ENCODE measurements around the gene ACRV1.

The ACRV1 gene

DNA sequence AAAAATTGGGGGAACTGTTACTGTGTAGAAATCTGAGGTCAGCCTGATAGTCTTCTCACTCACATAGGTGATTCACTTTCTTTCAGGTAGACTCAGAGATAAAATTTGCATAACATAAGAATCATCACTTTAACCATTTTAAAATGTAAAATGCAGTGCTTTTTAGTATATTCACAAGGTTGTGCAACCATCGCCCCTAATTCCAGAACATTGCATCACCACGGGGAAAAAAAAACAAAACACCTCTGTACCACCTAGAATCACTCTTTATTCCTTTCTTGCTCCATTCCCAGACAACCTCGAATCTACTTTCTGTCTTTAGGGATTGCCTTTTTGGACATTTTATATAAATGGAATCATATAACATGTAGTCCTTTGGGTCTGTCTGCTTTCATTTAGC lies 34.8 kb downstream of the ACRV1 start:
- DNase-seq = no peak

DNA sequence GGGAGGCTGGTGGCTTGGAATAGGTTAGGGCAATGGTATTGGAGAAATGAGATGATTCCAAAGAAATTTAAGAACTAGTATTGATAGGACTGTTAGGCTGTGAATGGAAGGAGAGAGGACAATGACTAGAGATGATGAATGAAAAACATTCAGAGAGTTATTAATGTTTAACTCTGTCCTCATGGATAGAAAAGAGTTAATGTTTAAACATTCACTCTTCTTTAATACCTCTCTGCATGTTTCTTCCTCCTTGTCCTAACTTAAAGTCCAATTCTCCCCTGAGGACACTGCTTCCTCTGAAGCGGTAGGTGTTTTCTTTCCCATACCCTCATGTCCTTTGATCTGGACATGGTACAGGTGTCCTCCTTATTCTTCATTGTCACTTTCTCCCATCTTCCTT lies 42.3 kb downstream of the ACRV1 start:
- no peak for DNase-seq

DNA sequence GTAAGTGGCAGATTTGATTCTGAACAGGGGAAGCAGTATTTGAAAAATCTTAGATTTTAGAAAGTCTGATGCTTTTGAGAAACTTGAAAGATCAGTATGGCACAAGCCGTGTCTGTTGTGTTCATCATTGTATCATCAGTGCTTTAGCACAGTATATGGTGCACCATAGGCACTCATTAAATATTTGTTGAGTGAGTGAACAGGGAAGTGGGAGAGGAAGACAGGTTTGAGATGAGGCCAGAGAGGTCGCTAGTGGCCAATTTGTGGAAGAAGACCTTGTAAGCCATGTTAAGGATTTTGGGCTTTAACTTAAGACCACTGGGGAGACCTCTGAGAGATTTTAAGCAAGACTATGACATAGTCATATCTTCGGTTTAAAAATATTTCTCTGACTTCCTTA lies 42.8 kb downstream of the ACRV1 start:
- no peak for DNase-seq

DNA sequence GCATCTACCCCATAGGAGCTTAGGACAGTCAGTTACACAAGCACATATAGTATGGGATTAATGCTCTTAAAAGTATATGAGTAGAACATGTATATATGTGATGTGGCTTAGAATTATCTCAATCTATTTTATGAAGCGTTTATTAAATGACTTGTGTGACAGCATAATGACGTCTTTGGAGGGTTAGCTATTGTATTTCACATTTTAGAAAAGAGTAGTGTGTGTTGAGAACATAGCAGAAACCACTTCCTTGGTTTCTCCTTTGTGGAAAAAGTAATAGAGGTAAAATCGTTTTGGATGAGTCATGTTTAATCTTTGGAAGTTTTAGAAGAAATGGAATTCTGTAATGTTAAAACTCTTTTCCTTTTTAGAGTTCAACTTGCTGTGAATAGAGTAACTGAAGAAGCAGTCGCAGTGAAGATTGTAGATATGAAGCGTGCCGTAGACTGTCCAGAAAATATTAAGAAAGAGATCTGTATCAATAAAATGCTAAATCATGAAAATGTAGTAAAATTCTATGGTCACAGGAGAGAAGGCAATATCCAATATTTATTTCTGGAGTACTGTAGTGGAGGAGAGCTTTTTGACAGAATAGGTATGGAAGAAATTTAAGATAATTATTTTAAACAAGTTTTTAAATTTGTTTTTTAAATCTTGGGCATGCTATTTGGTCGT lies 53.3 kb downstream of the ACRV1 start:
- no peak for DNase-seq

DNA sequence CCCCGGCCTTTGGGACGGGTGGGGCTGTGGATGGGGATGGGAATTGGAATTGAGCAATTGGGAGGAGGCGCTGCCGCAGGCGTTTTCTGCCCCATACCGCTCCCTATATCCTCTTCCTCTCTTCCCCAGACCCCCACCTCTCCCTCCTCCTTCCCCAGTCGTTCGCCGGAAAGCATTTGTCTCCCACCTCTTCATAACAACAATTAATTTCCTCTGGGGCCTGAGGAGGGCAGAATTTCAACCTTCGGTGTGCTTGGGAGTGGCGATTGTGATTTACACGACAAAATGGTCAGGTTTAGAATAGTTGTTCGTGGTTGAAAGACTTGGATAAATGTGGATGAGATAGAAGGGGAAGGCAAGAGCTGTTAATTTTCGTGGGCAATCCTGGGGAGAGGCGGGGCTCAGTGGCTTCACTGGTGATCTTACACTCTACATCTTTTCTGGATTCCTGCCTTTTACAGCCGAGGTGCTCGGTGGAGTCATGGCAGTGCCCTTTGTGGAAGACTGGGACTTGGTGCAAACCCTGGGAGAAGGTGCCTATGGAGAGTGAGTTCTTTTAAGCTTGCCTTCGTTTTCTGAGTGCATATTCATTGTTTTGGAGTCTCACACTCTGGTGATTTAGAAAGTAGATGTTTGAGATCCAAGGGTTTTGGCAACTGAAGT lies 54.2 kb downstream of the ACRV1 start:
- DNase-seq = peak; percentile 96

DNA sequence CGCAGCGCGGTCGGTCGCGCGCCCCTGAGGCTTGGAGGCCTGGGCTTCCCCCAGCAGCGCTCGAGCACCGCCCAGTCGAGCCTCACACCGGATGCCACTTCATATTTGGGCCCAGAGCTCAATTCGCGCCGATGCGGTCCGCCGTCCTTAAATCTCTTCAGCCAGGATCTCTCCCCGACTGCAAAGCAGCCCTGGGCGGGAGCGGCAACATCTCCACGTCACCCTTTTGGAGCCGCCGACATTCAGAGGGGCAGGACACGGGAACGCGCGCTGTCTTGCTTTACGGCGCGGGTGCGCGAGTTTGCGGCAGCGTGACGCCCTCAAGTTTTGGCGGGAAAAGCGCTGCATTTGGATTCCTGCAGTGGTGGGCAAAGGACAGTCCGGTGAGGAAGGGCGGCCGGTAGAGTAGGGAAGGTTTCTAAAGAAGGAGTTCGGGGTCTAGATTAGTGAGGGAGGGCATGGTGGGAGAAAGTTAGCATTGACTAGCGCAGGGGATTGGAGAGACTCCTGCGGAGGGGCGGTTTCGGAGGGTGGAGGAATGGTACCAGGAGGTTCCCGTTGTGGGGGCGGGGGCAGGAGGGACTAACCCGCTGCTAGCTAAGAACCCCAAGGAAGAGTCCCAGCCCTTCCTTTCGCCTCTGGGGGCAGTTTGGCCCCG lies 54.9 kb downstream of the ACRV1 start:
- DNase-seq = peak; percentile 95

DNA sequence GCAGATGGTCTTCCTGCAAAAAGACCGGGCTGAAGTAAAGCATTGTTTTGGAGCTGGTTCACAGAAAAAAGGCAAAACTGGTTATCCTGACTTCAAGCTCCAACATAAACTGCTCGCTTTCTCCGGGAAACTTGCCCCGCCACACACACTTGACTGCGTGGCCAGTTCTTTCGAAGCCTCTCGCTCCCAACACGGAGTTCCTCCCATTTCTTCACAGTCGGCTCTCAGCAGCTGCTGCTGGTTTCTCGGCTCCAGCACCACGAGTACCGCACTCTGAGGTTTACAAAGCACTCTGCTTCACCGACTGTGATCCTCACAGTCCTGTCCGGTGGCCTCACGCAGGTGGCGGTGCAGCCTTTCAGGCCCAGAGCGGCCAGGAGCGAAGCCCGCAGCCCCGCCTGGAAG lies 55.4 kb downstream of the ACRV1 start:
- DNase-seq = no peak

DNA sequence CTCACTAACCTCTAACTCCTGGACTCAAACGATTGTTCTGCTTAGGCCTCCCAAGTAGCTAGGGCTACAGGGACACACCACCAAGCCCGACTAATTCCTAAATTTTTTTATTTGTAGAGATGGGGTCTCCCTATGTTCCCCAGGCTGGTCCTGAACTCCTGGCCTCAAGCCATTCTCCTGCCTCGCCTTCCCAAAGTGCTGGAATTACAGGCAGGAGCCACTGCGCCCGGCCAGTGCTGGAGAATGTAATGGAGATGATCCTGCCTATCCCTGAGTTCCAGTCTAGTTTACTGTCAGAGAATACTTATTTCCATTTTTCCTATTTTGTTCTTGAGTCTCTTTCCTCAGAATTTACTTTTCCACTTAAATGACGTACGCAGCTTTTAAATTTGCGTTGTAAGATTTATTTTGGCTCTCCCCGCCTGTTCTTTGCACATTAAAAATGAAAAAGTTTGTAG lies 55.9 kb downstream of the ACRV1 start, which contains the start of gene CHEK1:
Gene CHEK1 (plus strand): TSS at position 408 of the 458 bp plus-strand sequence. CDS start 1,606 bp downstream, outside the sequence.
- DNase-seq = no peak

DNA sequence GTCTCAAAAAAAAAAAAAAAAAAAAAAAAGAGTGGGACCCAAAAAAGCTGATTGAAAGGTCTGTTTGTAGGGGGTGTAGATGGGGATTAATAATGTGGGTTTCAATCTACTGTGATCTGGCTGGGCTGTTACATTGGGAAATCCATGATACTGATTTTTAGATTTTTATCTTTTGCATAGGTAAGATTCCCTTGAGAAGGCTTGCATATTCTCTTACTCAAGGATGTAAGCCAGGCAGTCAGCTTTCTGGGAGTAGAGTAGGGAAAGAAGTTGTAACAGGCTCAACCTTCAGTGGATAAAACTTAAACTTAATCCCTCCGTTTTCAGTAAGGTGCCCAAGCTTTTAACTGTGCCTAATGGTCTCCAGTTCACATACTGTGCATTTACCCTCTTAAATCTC lies 57.6 kb downstream of the ACRV1 start:
- DNase-seq = no peak

DNA sequence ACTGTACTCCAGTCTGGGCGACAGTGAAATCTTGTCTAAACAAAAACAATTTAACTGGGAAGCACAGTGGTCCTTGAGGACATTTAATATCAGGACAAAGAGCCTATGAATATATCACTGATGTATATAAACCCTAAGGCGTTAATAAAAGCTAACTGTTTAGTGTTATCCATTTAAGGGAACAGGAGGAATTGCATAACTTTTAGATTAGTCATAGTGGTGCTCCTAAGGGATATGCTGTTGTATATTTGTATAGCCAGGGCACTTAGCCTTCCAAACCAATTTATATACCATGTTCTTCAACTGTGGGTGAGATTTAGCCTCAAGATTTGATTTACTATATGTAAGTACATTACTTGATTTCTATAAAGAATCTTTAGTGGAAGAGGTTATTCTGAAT lies 58.7 kb downstream of the ACRV1 start:
- peak; percentile 67 for DNase-seq

Measured in fibroblast of skin of right quadriceps (primary cell).